ENCODE measurements around the gene ITPRIP. TPM values are rescaled to one million over a fixed set of nuclear protein-coding genes. Genes with fewer than 3 reads are reported as not detected.

Gene ITPRIP
- total RNA-seq, 1 experiment from 2014 or later: 22.5 TPM

- Histone ChIP-seq H3T11ph (ENCODE audit: low read length) (no peak overlapping the region), H2BK5ac (ENCODE audit: insufficient read length, low read length) (no peak overlapping the region)
These were observed 31.4 kb downstream of the ITPRIP start for GRCh38 chr10:104306897-104307296.

More at GRCh38 chr10:104306897-104307296, 31.4 kb downstream of the ITPRIP start:
- Histone ChIP-seq H3K9ac (ENCODE audit: extremely low read depth, insufficient read length, low read length) (no peak overlapping the region), H3K27me3 (ENCODE audit: insufficient read depth, low read length) (no peaks in the 10 kb centered on the region), H2BK12ac (ENCODE audit: insufficient read length, low read depth, low read length) (no peak overlapping the region), H3K79me2 (ENCODE audit: insufficient read depth, low read length) (no peaks in the 10 kb centered on the region; the same call in 1 of the 2 replicates), H2AK5ac (ENCODE audit: insufficient read length, low read length) (no peak overlapping the region), H2BK120ac (ENCODE audit: low read depth, low read length, poor library complexity, severe bottlenecking) (no peak overlapping the region), H2BK20ac (ENCODE audit: low read depth, low read length, poor library complexity, severe bottlenecking) (no peak overlapping the region), H3K79me1 (ENCODE audit: insufficient read depth, low read depth, low read length, poor library complexity, severe bottlenecking) (no peaks in the 10 kb centered on the region), H3K14ac (ENCODE audit: insufficient read depth, low read length) (no peak overlapping the region), H3K56ac (ENCODE audit: insufficient read length, low read depth, low read length) (no peak overlapping the region), H4K8ac (replicated peaks; ENCODE audit: insufficient read length, low read depth, low read length) (no peak overlapping the region), H3K27ac (ENCODE audit: insufficient read length, low read depth, low read length) (no peak overlapping the region), H2AFZ (ENCODE audit: low read length) (no peak overlapping the region), H3K9me3 (ENCODE audit: control insufficient read depth, low read depth, low read length) (peaks cover 5% of the 10 kb centered on the region), H4K91ac (ENCODE audit: insufficient read length, low read depth, low read length) (no peak overlapping the region), H2BK15ac (ENCODE audit: low read depth, low read length) (no peak overlapping the region), H3K4ac (ENCODE audit: low read depth, low read length) (no peak overlapping the region), H4K20me1 (ENCODE audit: control insufficient read depth, insufficient read depth, insufficient read length) (no peaks in the 10 kb centered on the region), H3K4me2 (ENCODE audit: insufficient read depth, insufficient read length, low read length) (no peak overlapping the region), H3K4me1 (ENCODE audit: insufficient read depth, low read length) (no peaks in the 10 kb centered on the region), H3K23me2 (ENCODE audit: insufficient read length, low read depth, low read length, poor library complexity, severe bottlenecking) (no peaks in the 10 kb centered on the region), H3K18ac (ENCODE audit: insufficient read length, low read depth, low read length) (no peak overlapping the region), H4K5ac (ENCODE audit: insufficient read length, low read depth, low read length) (no peak overlapping the region), H3K23ac (ENCODE audit: insufficient read length, low read depth, low read length) (no peak overlapping the region)
- H3K9me3 Mint-ChIP-seq: peaks cover 24 to 25% of the 10 kb centered on the region in 2 experiments
- WGBS (ENCODE audit: extremely low coverage, insufficient read length, low lambda C conversion rate): no CpG with 5 or more reads among the region's 3 CpGs
- H3K27me3 Mint-ChIP-seq (ENCODE audit: low read depth): no peaks in the 10 kb centered on the region; the same call in none of the 2 replicates
- peaks cover 15 to 18% of the 10 kb centered on the region in 2 experiments for H3K4me1 Mint-ChIP-seq
- H3K36me3 Mint-ChIP-seq (ENCODE audit: insufficient read depth in 1 of 3, low read depth in 3 of 3): peaks cover 19 to 24% (median 24%) of the 10 kb centered on the region in 3 experiments
- no peak overlapping the region for H3K4me3 Mint-ChIP-seq
- no peak for TF ChIP-seq CTCF (conservative IDR thresholded peaks at IDR 0.05)
- no peak overlapping the region for H3K27ac Mint-ChIP-seq
- DNase-seq: no peak
